WI38 (cell line): ENCODE data around the gene ZNRF1.

ENCODE experiments used
- H3K4me3 ChIP-seq: 2 replicates; pipeline ENCODE4 v1.5.1; 2011; ENCODE audit warnings: low read depth, mild to moderate bottlenecking, control low read depth, low read length
- TF ChIP-seq, protein P1 (sequence below): IDR thresholded peaks from 2 replicates; pipeline ENCODE4 v1.5.1; 2012; ENCODE audit warnings: low read depth, mild to moderate bottlenecking, control low read depth, low read length

The ZNRF1 gene

DNA sequence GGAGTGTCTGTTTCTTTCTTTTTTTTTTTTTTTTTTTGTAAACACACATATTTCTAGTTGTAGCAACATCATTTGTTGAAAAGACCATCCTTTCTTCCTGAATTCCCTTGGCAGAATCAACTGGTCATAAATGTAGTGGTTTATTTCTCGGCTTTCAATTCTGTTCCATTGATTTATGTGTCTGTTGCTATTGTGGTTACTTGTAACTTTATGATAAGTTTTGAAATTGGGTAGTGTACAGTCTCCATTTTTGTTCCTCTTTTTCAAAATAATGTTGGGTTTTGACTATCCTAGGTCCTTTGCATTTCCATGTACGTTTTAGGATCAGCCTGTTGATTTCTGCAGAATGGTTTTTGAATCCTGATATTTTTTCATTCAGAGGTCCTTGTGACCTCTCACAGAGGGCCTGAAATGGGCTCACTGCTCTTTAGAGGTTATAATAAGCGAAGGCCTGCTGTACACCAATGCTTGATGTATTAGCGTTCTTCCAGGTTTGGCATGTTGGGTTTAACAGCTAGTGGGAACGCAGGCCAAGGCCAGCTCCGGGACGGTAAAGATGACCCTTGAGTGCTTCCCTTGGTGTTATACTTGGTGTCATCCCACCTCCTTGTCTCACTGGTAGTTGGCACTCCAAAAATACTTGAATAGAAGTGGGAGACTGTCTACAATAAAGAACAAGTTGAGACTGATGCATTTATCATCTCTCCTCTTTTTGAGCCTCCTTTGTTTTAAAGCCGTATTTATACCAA, 43.8 kb downstream of the ZNRF1 start:
- H3K4me3 ChIP-seq: no peak overlapping the region
- TF ChIP-seq, protein P1, sequence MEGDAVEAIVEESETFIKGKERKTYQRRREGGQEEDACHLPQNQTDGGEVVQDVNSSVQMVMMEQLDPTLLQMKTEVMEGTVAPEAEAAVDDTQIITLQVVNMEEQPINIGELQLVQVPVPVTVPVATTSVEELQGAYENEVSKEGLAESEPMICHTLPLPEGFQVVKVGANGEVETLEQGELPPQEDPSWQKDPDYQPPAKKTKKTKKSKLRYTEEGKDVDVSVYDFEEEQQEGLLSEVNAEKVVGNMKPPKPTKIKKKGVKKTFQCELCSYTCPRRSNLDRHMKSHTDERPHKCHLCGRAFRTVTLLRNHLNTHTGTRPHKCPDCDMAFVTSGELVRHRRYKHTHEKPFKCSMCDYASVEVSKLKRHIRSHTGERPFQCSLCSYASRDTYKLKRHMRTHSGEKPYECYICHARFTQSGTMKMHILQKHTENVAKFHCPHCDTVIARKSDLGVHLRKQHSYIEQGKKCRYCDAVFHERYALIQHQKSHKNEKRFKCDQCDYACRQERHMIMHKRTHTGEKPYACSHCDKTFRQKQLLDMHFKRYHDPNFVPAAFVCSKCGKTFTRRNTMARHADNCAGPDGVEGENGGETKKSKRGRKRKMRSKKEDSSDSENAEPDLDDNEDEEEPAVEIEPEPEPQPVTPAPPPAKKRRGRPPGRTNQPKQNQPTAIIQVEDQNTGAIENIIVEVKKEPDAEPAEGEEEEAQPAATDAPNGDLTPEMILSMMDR: no peak

DNA sequence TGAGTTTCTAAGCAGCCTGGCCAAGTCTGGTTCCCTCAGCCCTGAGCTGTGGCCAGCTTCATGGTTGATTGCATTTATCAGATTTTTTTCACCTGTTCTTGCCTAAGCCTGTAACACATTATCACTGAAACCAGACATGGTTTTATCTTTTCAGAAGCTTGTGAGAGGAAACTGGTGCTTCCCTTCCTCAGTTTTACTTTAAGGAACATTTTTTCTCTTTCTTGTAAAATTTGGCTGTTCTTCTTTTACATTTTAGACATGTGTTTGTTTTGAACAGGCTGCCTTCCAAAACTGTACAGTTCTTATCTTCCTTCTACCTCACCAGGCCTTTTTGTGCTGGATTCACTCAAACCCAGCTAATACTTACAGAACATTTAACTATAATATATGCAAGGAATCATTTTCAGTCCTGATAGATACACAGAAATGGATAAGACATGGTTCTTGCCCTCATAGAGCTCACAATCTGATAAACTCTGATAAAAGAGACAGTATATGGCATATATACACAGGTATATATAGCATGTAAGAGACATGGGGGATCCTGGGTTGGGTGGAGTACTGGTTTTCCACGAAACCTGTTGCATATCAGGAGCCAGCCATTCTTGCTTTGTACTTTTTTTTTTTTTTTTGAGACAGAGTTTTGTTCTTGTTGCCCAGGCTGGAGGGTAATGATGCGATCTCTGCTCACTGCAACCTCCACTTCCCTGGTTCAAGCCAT, 44.5 kb downstream of the ZNRF1 start:
- no peak overlapping the region for H3K4me3 ChIP-seq
- TF ChIP-seq, protein P1: no peak

DNA sequence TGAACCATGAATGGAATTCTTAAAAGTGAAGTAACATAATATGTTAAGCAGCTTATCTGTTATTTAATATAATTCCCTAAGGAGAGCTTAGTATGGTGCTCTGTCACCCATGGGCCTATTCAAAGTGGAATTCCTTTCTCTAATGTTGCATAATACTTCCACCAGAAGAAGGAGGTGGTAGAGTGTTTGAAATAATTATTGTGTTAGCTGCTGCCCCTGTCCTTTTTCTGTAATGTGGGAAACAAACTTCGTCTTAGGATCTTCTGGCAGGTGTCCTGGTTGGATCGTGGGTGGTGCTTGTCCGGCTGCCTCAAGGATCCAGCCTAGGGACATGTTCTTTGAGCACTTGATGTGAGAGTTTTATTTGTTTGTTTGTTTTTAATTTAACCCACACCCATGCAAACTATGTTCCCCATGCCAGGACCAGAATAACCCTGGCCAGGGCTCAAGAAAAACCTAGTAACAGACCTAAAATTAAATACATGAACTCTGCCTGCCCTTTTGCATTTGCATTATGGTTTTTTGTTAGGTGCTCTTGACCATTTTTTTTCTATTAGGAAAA, 46.1 kb downstream of the ZNRF1 start:
- TF ChIP-seq, protein P1: no peak
- no peak overlapping the region for H3K4me3 ChIP-seq

DNA sequence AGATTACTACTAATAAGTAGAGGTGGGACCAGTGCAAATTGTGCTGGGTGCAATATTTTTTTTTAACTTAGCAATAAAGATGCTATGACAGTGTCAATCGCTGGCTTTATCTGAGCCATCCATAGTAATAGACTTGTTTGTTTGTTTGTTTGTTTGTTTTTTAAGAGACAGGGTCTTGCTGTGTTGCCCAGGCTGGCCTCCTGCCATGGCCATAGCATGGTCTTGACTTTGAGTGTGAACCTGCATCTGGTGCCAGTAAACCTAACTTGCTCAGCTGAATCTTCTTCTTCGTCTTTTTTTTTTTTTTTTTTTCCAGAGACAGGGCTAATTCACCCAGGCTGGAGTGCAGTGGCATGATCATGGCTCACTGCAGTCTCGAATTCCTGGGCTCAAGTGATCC, 46.6 kb downstream of the ZNRF1 start:
- no peak overlapping the region for H3K4me3 ChIP-seq

DNA sequence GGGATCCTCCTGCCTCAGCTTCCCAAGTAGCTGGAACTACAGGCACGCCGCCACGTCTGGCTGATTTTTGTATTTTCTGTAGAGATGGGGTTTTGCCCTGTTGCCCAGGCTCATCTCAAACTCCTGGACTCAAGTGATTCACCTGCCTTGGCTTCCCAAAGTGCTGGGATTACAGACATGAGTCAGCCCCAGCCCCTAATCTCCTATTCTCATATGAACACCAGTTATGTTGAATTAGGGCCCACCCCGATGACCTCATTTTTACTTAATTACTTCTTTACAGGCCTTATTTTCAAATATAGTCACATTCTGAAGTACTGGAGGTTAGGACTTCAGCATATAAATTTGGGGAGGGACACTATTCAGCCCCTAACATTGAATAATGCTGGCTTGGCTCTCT, 49.2 kb downstream of the ZNRF1 start:
- H3K4me3 ChIP-seq: no peak overlapping the region
- TF ChIP-seq, protein P1: no peak

More for the DNA sequence above, 46.6 kb downstream of the ZNRF1 start:
- TF ChIP-seq, protein P1: no peak

DNA sequence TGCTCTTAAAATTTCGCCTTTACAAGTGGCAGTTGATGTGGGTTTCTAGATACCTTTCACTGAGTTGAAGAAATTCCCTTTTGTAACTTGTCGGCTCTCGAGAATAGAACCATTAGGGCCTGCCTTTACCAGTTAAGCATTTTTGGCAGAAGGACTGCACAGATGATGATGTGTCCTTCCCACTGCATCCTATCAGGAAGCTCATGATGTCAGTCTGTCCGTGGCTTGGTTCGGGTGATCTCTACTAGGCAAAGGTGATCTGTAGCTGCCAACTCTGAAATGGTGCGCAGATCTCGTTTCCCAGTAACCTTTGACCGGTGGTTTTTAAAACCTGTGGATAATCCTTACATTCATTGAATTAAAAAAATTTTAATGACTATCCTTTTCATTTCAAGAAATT, 49.7 kb downstream of the ZNRF1 start:
- TF ChIP-seq, protein P1: no peak
- no peak overlapping the region for H3K4me3 ChIP-seq
